ENCODE results near the gene PNPT1. TPM values are rescaled to one million over a fixed set of nuclear protein-coding genes. Genes with fewer than 3 reads are reported as not detected.

The PNPT1 gene
- total and polyA plus RNA-seq, 3 donors from 2014 or later: 15.7 to 20.0 (median 16.8) TPM

GRCh38 chr2:55668956-55669355 is 24.7 kb downstream of the PNPT1 start:
- no peaks in the 10 kb centered on the region for H3K9me3 ChIP-seq
- no peak overlapping the region for H3K27ac ChIP-seq
- no peaks in the 10 kb centered on the region for H3K4me1 ChIP-seq
- no peak for DNase-seq
- TF ChIP-seq CTCF (IDR thresholded peaks at IDR 0.05) (no peak), POLR2A (IDR thresholded peaks at IDR 0.05) (no peak)
- intact Hi-C loops (cut with DNase I; ENCODE audit: low total_unique reads): no loop called here
- no peak overlapping the region for H3K4me3 ChIP-seq
- H3K36me3 ChIP-seq (ENCODE audit: low read depth, missing control alignments): no peaks in the 10 kb centered on the region
- H3K27me3 ChIP-seq: no peaks in the 10 kb centered on the region

- H3K27ac ChIP-seq: no peak overlapping the region
- H3K4me3 ChIP-seq: no peak overlapping the region
- H3K4me1 ChIP-seq: no peaks in the 10 kb centered on the region
- no peaks in the 10 kb centered on the region for H3K9me3 ChIP-seq
- H3K36me3 ChIP-seq (ENCODE audit: low read depth, missing control alignments): no peaks in the 10 kb centered on the region
- H3K27me3 ChIP-seq: no peaks in the 10 kb centered on the region
- intact Hi-C loops (cut with DNase I; ENCODE audit: low total_unique reads): no loop called here
- WGBS, 2 donors: 91 to 94% methylated on average over 2 of the region's 2 CpGs
- TF ChIP-seq CTCF (IDR thresholded peaks at IDR 0.05): no peak
- TF ChIP-seq POLR2A (IDR thresholded peaks at IDR 0.05): no peak
- DNase-seq: no peak
Measured at GRCh38 chr2:55653255-55653654, 40.4 kb downstream of the PNPT1 start.

- Histone ChIP-seq H3K27me3 (no peaks in the 10 kb centered on the region), H3K36me3 (ENCODE audit: low read depth, missing control alignments) (no peaks in the 10 kb centered on the region), H3K4me1 (no peaks in the 10 kb centered on the region), H3K27ac (no peak overlapping the region), H3K4me3 (no peak overlapping the region), H3K9me3 (no peaks in the 10 kb centered on the region)
- intact Hi-C loops (cut with DNase I; ENCODE audit: low total_unique reads): no loop called here
- 90 to 95% methylated on average over 1 of the region's 1 CpG for WGBS, 2 donors
- no peak for DNase-seq
- TF ChIP-seq CTCF (IDR thresholded peaks at IDR 0.05): no peak
- TF ChIP-seq POLR2A (IDR thresholded peaks at IDR 0.05): no peak
Measured at GRCh38 chr2:55649211-55649610, 44.4 kb downstream of the PNPT1 start.

- Histone ChIP-seq H3K36me3 (ENCODE audit: low read depth, missing control alignments) (no peaks in the 10 kb centered on the region), H3K4me3 (no peak overlapping the region), H3K27ac (no peak overlapping the region), H3K4me1 (no peaks in the 10 kb centered on the region), H3K27me3 (no peaks in the 10 kb centered on the region), H3K9me3 (no peaks in the 10 kb centered on the region)
- DNase-seq: no peak
- 93 to 97% methylated on average over 3 of the region's 3 CpGs for WGBS, 2 donors
- TF ChIP-seq CTCF (IDR thresholded peaks at IDR 0.05) (no peak), POLR2A (IDR thresholded peaks at IDR 0.05) (no peak)
- intact Hi-C loops (cut with DNase I; ENCODE audit: low total_unique reads): no loop called here
Measured at GRCh38 chr2:55636831-55637230, 56.8 kb downstream of the PNPT1 start.

GRCh38 chr2:55628931-55629330 is 64.7 kb downstream of the PNPT1 start:
- H3K9me3 ChIP-seq: no peaks in the 10 kb centered on the region
- intact Hi-C loops (cut with DNase I; ENCODE audit: low total_unique reads): no loop called here
- no peak for DNase-seq
- no peak overlapping the region for H3K4me3 ChIP-seq
- no peaks in the 10 kb centered on the region for H3K4me1 ChIP-seq
- TF ChIP-seq CTCF (IDR thresholded peaks at IDR 0.05) (no peak), POLR2A (IDR thresholded peaks at IDR 0.05) (no peak)
- H3K27ac ChIP-seq: no peak overlapping the region
- H3K36me3 ChIP-seq (ENCODE audit: low read depth, missing control alignments): no peaks in the 10 kb centered on the region
- H3K27me3 ChIP-seq: no peaks in the 10 kb centered on the region
- 100% methylated on average over 2 of the region's 2 CpGs for WGBS, 2 donors

Data from testis (tissue), 3 donors.